Calu3 (cell line): ENCODE results near the gene USO1. TPM values are rescaled to one million over a fixed set of nuclear protein-coding genes. Genes with fewer than 3 reads are reported as not detected.

Experiments
- BruUV-seq: library from RNA; stranded (reverse); fragments of 400-500 nt; replicated peaks from 2 replicates; lab custom pipeline; 2021; lab: Mats Ljungman, UMichigan
- CTCF ChIA-PET: fragments of 300-600 bp; sonication (Branson Sonifier 250); formaldehyde crosslinking; loops from one replicate; lab custom pipeline; 2022; ENCODE audit warnings: antibody characterized with exemption; lab: Charles Lee
- DNase-seq: peaks from one replicate; pipeline ENCODE4 v3.0.0; 2022
- H3K27ac Mint-ChIP-seq: one replicate; pipeline ENCODE4 v1.8.0; 2022; ENCODE audit warnings: mixed read lengths; ENCODE audit not compliant: unreplicated experiment
- H3K27me3 Mint-ChIP-seq: one replicate; pipeline ENCODE4 v1.8.0; 2022; ENCODE audit warnings: mixed read lengths; ENCODE audit not compliant: unreplicated experiment
- H3K36me3 Mint-ChIP-seq: one replicate; pipeline ENCODE4 v1.8.0; 2022; ENCODE audit warnings: mild to moderate bottlenecking, moderate library complexity, mixed read lengths; ENCODE audit not compliant: insufficient read depth, unreplicated experiment
- H3K4me1 Mint-ChIP-seq: one replicate; pipeline ENCODE4 v1.8.0; 2022; ENCODE audit warnings: mild to moderate bottlenecking, low read depth, mixed read lengths; ENCODE audit not compliant: unreplicated experiment
- H3K4me3 Mint-ChIP-seq: one replicate; pipeline ENCODE4 v1.8.0; 2022; ENCODE audit warnings: mild to moderate bottlenecking, low read depth, moderate library complexity, mixed read lengths; ENCODE audit not compliant: unreplicated experiment
- H3K9me3 Mint-ChIP-seq: one replicate; pipeline ENCODE4 v1.8.0; 2022; ENCODE audit warnings: low read depth, mixed read lengths; ENCODE audit not compliant: unreplicated experiment
- CTCF ChIP-seq: fragments of 200-600 bp; IDR thresholded peaks from one replicate; pipeline ENCODE4 v1.8.0; 2022; ENCODE audit warnings: antibody characterized with exemption; ENCODE audit not compliant: unreplicated experiment
- intact Hi-C: fragments of 100-400 bp; cut with micrococcal nuclease; formaldehyde crosslinking; loops from one replicate; pipeline ENCODE4 v1.10.0; 2022; ENCODE audit not compliant: unreplicated experiment
- total RNA-seq: library from RNA; stranded (reverse); gene quantifications from 2 replicates; pipeline ENCODE4 v1.2.3, GENCODE V29; 2022

The USO1 gene
- total RNA-seq, 1 experiment from 2014 or later, result 45.4 TPM

DNA sequence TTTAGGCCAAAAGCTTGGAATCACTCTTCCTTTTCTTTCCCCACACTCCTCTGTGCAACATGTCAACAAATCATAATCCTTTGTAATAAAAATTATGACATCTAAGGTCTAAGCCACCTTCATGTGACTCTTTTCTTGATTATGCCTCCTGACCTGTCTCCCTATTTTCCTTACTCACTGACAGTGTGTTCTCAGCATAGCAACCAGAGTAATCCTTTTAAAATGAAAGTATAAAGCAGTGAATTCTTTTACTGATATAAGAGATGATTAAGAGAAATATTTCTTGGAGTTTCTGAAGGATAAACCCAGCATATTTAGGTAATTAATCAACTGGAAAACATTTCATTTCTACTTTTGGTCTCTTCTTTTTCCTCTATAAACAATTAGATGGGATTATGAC, 44.7 kb downstream of the USO1 start:
- intact Hi-C loops, result no loop called here
- Mint-ChIP-seq H3K9me3 (no peaks in the 10 kb centered on the region), H3K27ac (no peak overlapping the region), H3K27me3 (no peaks in the 10 kb centered on the region), H3K4me3 (no peak overlapping the region), H3K36me3 (peaks cover 5% of the 10 kb centered on the region), H3K4me1 (no peaks in the 10 kb centered on the region)
- CTCF ChIA-PET, result no interaction called here
- no peak for TF ChIP-seq CTCF
- no peak for DNase-seq
- no TSS peak for BruUV-seq

DNA sequence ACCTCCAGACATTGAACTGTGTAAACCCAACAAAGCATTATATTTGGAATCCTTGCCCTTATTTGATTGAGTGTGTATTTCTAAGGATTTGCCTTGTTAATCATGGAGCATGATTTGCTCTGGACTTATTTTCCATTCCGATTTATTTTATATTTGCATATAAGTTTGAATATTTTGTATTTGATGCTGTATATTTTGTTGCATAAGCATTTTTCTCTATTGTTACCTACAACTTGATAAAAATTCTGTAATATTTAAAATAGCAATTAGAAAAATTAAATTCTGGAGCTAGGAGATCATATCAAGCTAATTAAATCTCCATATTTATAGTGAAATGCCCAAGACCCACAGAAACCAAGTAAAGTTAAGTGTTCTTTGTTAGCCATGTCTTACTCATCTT, 47.2 kb downstream of the USO1 start:
- BruUV-seq, result no TSS peak
- H3K36me3 Mint-ChIP-seq, result peaks cover 16% of the 10 kb centered on the region

DNA sequence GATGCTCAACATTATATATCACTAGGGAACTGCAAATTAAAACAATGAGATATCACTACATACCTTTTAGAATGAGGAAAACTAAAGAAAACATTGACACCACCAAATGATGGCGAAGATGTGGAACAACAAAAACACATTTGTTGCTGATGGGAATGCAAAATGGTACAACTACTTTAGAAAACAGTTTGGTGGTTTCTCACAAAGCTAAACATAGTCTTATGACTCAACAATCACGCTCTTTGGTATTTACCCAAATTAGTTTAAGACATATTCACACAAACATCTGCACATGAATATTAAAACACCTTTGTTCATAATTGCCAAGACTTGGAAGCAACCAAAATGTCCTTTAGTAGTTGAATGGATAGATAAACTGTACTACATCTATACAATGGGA, 53.2 kb downstream of the USO1 start:
- peaks cover 19% of the 10 kb centered on the region for H3K36me3 Mint-ChIP-seq
- no peak for DNase-seq
- H3K27ac Mint-ChIP-seq, result no peak overlapping the region
- TF ChIP-seq CTCF, result no peak
- no peaks in the 10 kb centered on the region for H3K9me3 Mint-ChIP-seq
- no peaks in the 10 kb centered on the region for H3K27me3 Mint-ChIP-seq
- no peaks in the 10 kb centered on the region for H3K4me1 Mint-ChIP-seq
- H3K4me3 Mint-ChIP-seq, result no peak overlapping the region
- BruUV-seq, result no TSS peak
- intact Hi-C loops, result no loop called here
- CTCF ChIA-PET, result no interaction called here

More for the DNA sequence above, 47.2 kb downstream of the USO1 start:
- H3K9me3 Mint-ChIP-seq, result no peaks in the 10 kb centered on the region
- intact Hi-C loops, result no loop called here
- H3K27ac Mint-ChIP-seq, result no peak overlapping the region
- DNase-seq, result no peak
- H3K4me1 Mint-ChIP-seq, result no peaks in the 10 kb centered on the region
- H3K4me3 Mint-ChIP-seq, result no peak overlapping the region
- no peak for TF ChIP-seq CTCF
- H3K27me3 Mint-ChIP-seq, result no peaks in the 10 kb centered on the region
- CTCF ChIA-PET, result no interaction called here

GRCh38 chr4:75779105-75779757, 54.9 kb downstream of the USO1 start:
- no peak overlapping the region for H3K4me3 Mint-ChIP-seq
- no TSS peak for BruUV-seq
- H3K27ac Mint-ChIP-seq, result no peak overlapping the region
- DNase-seq, result no peak
- no peaks in the 10 kb centered on the region for H3K9me3 Mint-ChIP-seq
- TF ChIP-seq CTCF, result no peak
- no peaks in the 10 kb centered on the region for H3K27me3 Mint-ChIP-seq
- intact Hi-C loops, result no loop called here
- no peaks in the 10 kb centered on the region for H3K4me1 Mint-ChIP-seq
- H3K36me3 Mint-ChIP-seq, result peaks cover 17% of the 10 kb centered on the region
- CTCF ChIA-PET, result interaction anchor here (0.6 kb wide), 1 partner anchor 14 kb away, joined by 3 read pairs; no protein-coding TSS in a partner anchor
